Keratinocyte (primary cell): ENCODE measurements around the gene APOD. TPM values are rescaled to one million over a fixed set of nuclear protein-coding genes. Genes with fewer than 3 reads are reported as not detected.
"Not testable (repeated sequence)": the region's sequence is repeated elsewhere in the genome, so short reads cannot be mapped to it uniquely, and the experiment has no call there.

Experiments
- DNase-seq: peaks from one replicate; pipeline ENCODE4 v3.0.0-alpha.2; 2011; ENCODE audit warnings: low read depth, missing footprints, low spot score
- FAIRE-seq: peaks from 2 replicates; lab custom pipeline; 2011; peaks lifted over from hg19 to GRCh38; lab: Jason Lieb, UNC
- H2AFZ ChIP-seq: 2 replicates; pipeline ENCODE4 v1.6.0; 2012; ENCODE audit warnings: low read length, control low read depth, inconsistent platforms; ENCODE audit not compliant: control insufficient read depth
- H3K27ac ChIP-seq: 2 replicates; pipeline ENCODE4 v1.5.1; 2011; ENCODE audit warnings: low read length; ENCODE audit not compliant: control insufficient read depth, insufficient read depth
- H3K27me3 ChIP-seq: 3 replicates; pipeline ENCODE4 v1.6.0; 2011; ENCODE audit warnings: low read length; ENCODE audit not compliant: control insufficient read depth, insufficient read depth; ENCODE audit errors: extremely low read depth
- H3K36me3 ChIP-seq, 2 experiments: 2 replicates in 1 of 2; 3 replicates in 1 of 2; pipeline ENCODE4 v1.5.1; 2011; ENCODE audit warnings: low read length in 2 of 2, mild to moderate bottlenecking in 1 of 2; ENCODE audit not compliant: control insufficient read depth in 2 of 2, insufficient read depth in 2 of 2; ENCODE audit errors: extremely low read depth in 1 of 2
- H3K4me1 ChIP-seq: 3 replicates; pipeline ENCODE4 v1.5.1; 2011; ENCODE audit warnings: low read length; ENCODE audit not compliant: control insufficient read depth, insufficient read depth; ENCODE audit errors: extremely low read depth
- H3K4me2 ChIP-seq: 3 replicates; pipeline ENCODE4 v1.6.0; 2011; ENCODE audit warnings: low read depth, low read length; ENCODE audit not compliant: control insufficient read depth, insufficient read depth; ENCODE audit errors: extremely low read depth
- H3K4me3 ChIP-seq, 3 experiments: fragments of 200-600 bp in 1 of 3; sonication (generic) in 1 of 3; 2 replicates in 2 of 3; 3 replicates in 1 of 3; pipeline ENCODE4 v1.5.1; 2011 to 2016; ENCODE audit warnings: low read length in 3 of 3, mild to moderate bottlenecking in 3 of 3, control low read depth in 2 of 3, inconsistent platforms in 1 of 3, low read depth in 1 of 3, mixed read lengths in 1 of 3, mixed run types in 1 of 3, moderate library complexity in 1 of 3; ENCODE audit not compliant: control insufficient read depth in 2 of 3, insufficient read depth in 2 of 3; ENCODE audit errors: extremely low read depth in 1 of 3
- H3K79me2 ChIP-seq: 2 replicates; pipeline ENCODE4 v1.6.0; 2012; ENCODE audit warnings: low read length; ENCODE audit not compliant: control insufficient read depth, insufficient read depth
- H3K9ac ChIP-seq: 3 replicates; pipeline ENCODE4 v1.6.0; 2011; ENCODE audit warnings: low read length; ENCODE audit not compliant: control insufficient read depth, insufficient read depth; ENCODE audit errors: extremely low read depth
- H3K9me1 ChIP-seq: 3 replicates; pipeline ENCODE4 v1.6.0; 2011; ENCODE audit warnings: low read length; ENCODE audit not compliant: control insufficient read depth, insufficient read depth; ENCODE audit errors: extremely low read depth
- H3K9me3 ChIP-seq: 2 replicates; pipeline ENCODE4 v1.5.1; 2012; ENCODE audit warnings: low read depth, low read length; ENCODE audit not compliant: control insufficient read depth
- H4K20me1 ChIP-seq: 3 replicates; pipeline ENCODE4 v1.6.0; 2011; ENCODE audit warnings: low read length; ENCODE audit not compliant: control insufficient read depth, insufficient read depth; ENCODE audit errors: extremely low read depth
- dilution Hi-C: fragments of 300-500 bp; cut with MboI; formaldehyde crosslinking; loops from one replicate; pipeline ENCODE4 v1.7.0; 2020; ENCODE audit warnings: low sequenced_read_pairs; ENCODE audit not compliant: extremely low pct_ligation_motif_present
- polyA plus RNA-seq, 5 experiments: library from polyadenylated mRNA; depleted of rRNA in 3 of 5; stranded (reverse) in 3 of 5; stranded (forward) in 1 of 5; unstranded in 1 of 5; fragments of >200 nt; gene quantifications; 1 replicate in 1 of 5; 2 replicates in 3 of 5; 3 replicates in 1 of 5; pipeline versions ENCODE4 v1.2.1 to v1.2.3, GENCODE V29; 2011 to 2012; ENCODE audit warnings: missing spikeins in 2 of 5, low read depth in 1 of 5, low replicate concordance in 1 of 5

Gene APOD
- polyA plus RNA-seq, 1 donor (not counting 4 experiments of a cell fraction or from before 2014, with no cell fraction given), result not detected

DNA sequence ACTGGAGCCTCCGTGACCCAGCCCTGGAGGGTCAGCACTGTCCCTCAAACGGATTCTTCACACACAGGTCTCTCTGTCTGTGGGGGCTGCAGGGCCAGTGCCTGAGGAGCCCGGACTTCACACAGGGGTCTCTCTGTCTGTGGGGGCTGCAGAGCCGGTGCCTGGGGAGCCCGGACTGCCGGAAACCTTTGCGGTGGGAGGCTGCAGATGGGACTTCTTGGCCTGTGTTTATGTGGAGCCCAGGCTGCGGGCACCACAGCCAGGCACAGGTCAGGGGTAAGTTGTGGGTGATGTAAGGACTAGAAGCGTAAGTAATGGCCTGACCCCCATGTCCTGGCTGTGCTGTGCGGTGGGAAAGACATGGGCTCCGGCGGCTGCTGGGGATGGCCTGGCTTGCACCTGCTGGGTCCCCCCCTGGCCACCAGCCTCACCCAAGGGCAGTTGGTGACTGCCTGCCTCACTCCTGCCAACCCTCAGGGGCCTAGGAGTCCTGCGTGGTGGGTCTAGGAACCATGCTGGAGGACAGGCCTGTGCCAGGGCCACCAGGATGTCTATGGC is 47.3 kb upstream of the APOD start:
- H3K27me3 ChIP-seq, H3K4me1 ChIP-seq, FAIRE-seq, H3K4me2 ChIP-seq, H3K4me3 ChIP-seq, H3K9me1 ChIP-seq, H3K9ac ChIP-seq, H3K27ac ChIP-seq, dilution Hi-C loops, H3K9me3 ChIP-seq, H3K79me2 ChIP-seq, DNase-seq, H3K36me3 ChIP-seq, H2AFZ ChIP-seq, H4K20me1 ChIP-seq: not testable (repeated sequence)

DNA sequence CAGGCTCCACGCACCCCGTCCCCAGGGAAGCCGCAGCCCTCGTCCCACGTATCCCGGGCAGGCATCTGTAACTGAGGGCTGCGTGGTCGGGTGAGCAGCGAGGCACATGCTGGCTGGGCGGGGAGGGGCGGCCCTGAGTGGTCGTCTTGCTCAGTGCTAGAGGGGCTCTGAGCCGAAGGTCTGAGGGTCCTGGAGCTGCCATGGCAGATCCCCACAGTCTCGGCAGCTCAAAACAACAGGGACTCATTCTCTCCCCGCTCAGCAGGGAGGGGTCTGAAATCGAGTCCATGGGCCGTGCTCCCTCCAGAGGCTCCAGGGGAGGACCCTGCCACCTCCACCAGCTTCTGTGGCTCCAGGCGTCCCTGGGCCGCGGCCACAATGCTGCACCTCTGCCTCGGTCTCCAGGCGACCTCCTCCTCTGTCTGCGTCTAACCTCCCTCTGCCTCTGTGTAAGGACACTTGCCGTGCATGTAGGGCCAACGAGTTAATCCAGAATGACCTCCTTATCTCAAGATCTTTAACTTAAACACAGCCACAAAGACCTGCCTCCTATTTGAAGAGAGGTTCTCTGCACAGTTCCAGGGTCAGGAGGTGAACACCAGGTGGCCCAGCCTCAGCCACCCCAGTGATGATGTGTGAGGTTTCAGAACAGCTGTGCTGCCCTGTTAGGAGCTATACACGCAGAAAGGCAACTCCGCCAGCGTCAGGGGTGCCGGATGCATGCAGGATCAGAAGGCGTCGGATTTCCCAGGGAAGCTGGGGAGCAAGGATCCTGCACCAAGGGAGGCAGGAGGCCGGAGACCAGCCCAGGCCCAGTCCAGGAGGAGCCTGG is 46.6 kb upstream of the APOD start:
- H3K79me2 ChIP-seq, H3K27me3 ChIP-seq, H3K9me1 ChIP-seq, H3K4me2 ChIP-seq, H3K9me3 ChIP-seq, H3K4me1 ChIP-seq, H3K4me3 ChIP-seq, H3K36me3 ChIP-seq, dilution Hi-C loops, FAIRE-seq, DNase-seq, H3K27ac ChIP-seq, H3K9ac ChIP-seq, H4K20me1 ChIP-seq, H2AFZ ChIP-seq: not testable (repeated sequence)

DNA sequence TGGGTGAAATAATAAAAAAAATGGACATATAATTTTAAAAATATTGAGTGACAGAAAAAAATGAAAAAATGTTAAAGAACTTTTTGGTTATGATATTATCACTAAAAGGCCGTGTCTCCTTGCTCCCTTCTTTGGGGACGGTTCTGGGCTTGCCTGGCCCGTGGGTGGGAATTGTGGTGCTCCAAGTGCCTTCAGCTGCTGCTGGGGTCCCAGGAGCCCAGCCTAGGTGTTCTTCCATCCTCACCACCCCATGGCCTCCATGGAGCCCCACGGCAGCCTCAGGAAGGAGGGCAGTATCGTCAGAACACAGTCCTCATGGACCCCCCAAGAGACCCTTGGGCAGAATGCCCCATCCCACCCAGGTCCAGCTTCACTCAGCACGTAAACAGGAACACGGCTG is 45.9 kb upstream of the APOD start:
- FAIRE-seq, H3K9me1 ChIP-seq, H2AFZ ChIP-seq, H3K4me1 ChIP-seq, H3K36me3 ChIP-seq, H3K4me2 ChIP-seq, H3K79me2 ChIP-seq, H3K27ac ChIP-seq, H4K20me1 ChIP-seq, DNase-seq, dilution Hi-C loops, H3K27me3 ChIP-seq, H3K9me3 ChIP-seq, H3K9ac ChIP-seq, H3K4me3 ChIP-seq: not testable (repeated sequence)

DNA sequence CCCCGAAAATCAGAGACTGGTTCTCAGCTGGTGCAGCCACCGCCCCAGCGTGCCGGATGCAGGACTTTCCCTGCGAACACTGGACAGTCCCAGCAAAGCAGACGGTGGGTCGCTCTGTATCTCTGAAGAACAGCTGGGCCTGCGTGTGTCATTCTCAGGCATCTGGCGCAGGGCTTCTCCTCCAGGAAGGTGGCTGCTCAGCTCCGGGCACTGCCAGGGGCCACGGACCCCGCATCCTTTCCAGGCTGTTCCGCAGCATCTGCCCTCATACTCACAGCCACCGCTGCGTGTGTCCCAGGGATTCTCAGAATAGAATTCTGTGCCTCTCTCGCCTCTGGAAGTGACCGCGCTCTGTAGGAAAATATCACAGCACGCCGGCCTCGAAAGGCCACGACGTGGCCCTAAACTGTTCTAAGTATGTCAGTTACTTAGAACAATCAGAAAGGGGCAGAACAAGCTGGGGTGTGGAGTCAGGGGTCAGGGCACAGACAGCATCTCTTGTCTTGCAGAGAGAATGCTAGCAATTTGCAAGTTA is 44.7 kb upstream of the APOD start:
- DNase-seq, H3K9me3 ChIP-seq, H3K27me3 ChIP-seq, dilution Hi-C loops, H3K9me1 ChIP-seq, H3K36me3 ChIP-seq, H4K20me1 ChIP-seq, H3K4me2 ChIP-seq, H3K27ac ChIP-seq, H2AFZ ChIP-seq, H3K4me1 ChIP-seq, H3K79me2 ChIP-seq, H3K4me3 ChIP-seq, FAIRE-seq, H3K9ac ChIP-seq: not testable (repeated sequence)
